B cell (primary cell): ENCODE results near the gene HSDL2. TPM values are rescaled to one million over a fixed set of nuclear protein-coding genes. Genes with fewer than 3 reads are reported as not detected.

Source experiments
- ATAC-seq: fragments of 200-7000 bp; cut with Tn5 transposase; one replicate; pipeline ENCODE4 v1.10.0; 2021; ENCODE audit warnings: low read depth, mild to moderate bottlenecking, moderate number of reproducible peaks, moderate library complexity
- CTCF ChIA-PET: fragments of 350-600 bp; sonication (Branson Sonifier 250); formaldehyde crosslinking; loops from one replicate; lab custom pipeline; 2021; ENCODE audit warnings: antibody characterized with exemption, inconsistent platforms; lab: Charles Lee
- POLR2A ChIA-PET: fragments of 350-600 bp; sonication (Branson Sonifier 250); formaldehyde crosslinking; loops from one replicate; lab custom pipeline; 2021; ENCODE audit warnings: antibody characterized with exemption; lab: Charles Lee
- DNase-seq: peaks from one replicate; pipeline ENCODE4 v3.0.0; 2013
- H2AFZ ChIP-seq: 2 replicates; pipeline ENCODE4 v1.6.1; 2012; ENCODE audit warnings: mild to moderate bottlenecking, low read depth, low read length; ENCODE audit not compliant: insufficient read depth, poor library complexity, severe bottlenecking
- H3K27ac ChIP-seq, 2 donors: 1 replicate in 1 of 2; 2 replicates in 1 of 2; pipeline ENCODE4 v1.5.1; 2012 to 2013; ENCODE audit warnings: low read length in 2 of 2, mild to moderate bottlenecking in 2 of 2, moderate library complexity in 1 of 2
- H3K27me3 ChIP-seq, 4 experiments: fragments of 200-600 bp in 1 of 4; sonication (generic) in 1 of 4; replicated peaks in 1 of 4; 1 replicate in 2 of 4; 2 replicates in 2 of 4; pipeline versions ENCODE4 v1.6.1 to v1.7.0; 2013 to 2016; ENCODE audit warnings: low read length in 3 of 4, mild to moderate bottlenecking in 2 of 4, mixed read lengths in 1 of 4, moderate library complexity in 1 of 4; ENCODE audit not compliant: insufficient read depth in 4 of 4, control insufficient read depth in 3 of 4; ENCODE audit errors: control extremely low read depth in 1 of 4
- H3K36me3 ChIP-seq, 2 experiments: replicated peaks in 1 of 2; 1 replicate in 1 of 2; 2 replicates in 1 of 2; pipeline versions ENCODE4 v1.6.1 to v1.7.1; 2013; ENCODE audit warnings: low read length in 1 of 2; ENCODE audit not compliant: insufficient read depth in 2 of 2, control insufficient read depth in 1 of 2; ENCODE audit errors: control extremely low read depth in 1 of 2, extremely low read depth in 1 of 2
- H3K4me1 ChIP-seq, 2 donors: fragments of 200-600 bp in 1 of 2; sonication (generic) in 1 of 2; 1 replicate in 1 of 2; 2 replicates in 1 of 2; pipeline versions ENCODE4 v1.5.1 to v1.6.1; 2013 to 2017; ENCODE audit warnings: low read length in 2 of 2; ENCODE audit not compliant: control insufficient read depth in 2 of 2, insufficient read depth in 2 of 2
- H3K4me2 ChIP-seq: replicated peaks from 2 replicates; pipeline ENCODE3; 2012; ENCODE audit warnings: mild to moderate bottlenecking, low read depth, low read length; ENCODE audit not compliant: poor library complexity, severe bottlenecking
- H3K4me3 ChIP-seq, 5 experiments: fragments of 200-600 bp in 1 of 5; sonication (generic) in 1 of 5; 1 replicate in 3 of 5; 2 replicates in 2 of 5; pipeline versions ENCODE4 v1.5.1 to v1.7.0; 2011 to 2016; ENCODE audit warnings: low read length in 4 of 5, mild to moderate bottlenecking in 4 of 5, low read depth in 2 of 5, control low read depth in 1 of 5, moderate library complexity in 1 of 5; ENCODE audit not compliant: insufficient read depth in 1 of 5; ENCODE audit errors: control extremely low read depth in 1 of 5, extremely low read depth in 1 of 5
- H3K79me2 ChIP-seq: fragments of 200-600 bp; sonication (generic); one replicate; pipeline ENCODE4 v1.6.0; 2016; ENCODE audit warnings: low read length; ENCODE audit not compliant: control insufficient read depth, insufficient read depth
- H3K9ac ChIP-seq: fragments of 200-600 bp; sonication (generic); 2 replicates; pipeline ENCODE4 v1.6.1; 2017; ENCODE audit warnings: mild to moderate bottlenecking, low read length, moderate library complexity
- H3K9me3 ChIP-seq, 3 donors: one replicate each; pipeline versions ENCODE4 v1.6.1 to v1.7.1; 2013; ENCODE audit warnings: low read length in 2 of 3; ENCODE audit not compliant: control insufficient read depth in 2 of 3, insufficient read depth in 1 of 3; ENCODE audit errors: control extremely low read depth in 1 of 3
- H4K20me1 ChIP-seq: 2 replicates; pipeline ENCODE4 v1.6.0; 2012; ENCODE audit warnings: mild to moderate bottlenecking, low read length; ENCODE audit not compliant: insufficient read depth, control insufficient read depth, poor library complexity, severe bottlenecking
- H3K27ac Mint-ChIP-seq: one replicate; pipeline ENCODE4 v1.8.0; 2021; ENCODE audit warnings: mixed read lengths
- H3K27me3 Mint-ChIP-seq: one replicate; pipeline ENCODE4 v1.8.0; 2021; ENCODE audit warnings: mixed read lengths
- H3K4me1 Mint-ChIP-seq: one replicate; pipeline ENCODE4 v1.8.0; 2021; ENCODE audit warnings: mixed read lengths
- H3K4me3 Mint-ChIP-seq: one replicate; pipeline ENCODE4 v1.8.0; 2021; ENCODE audit warnings: mixed read lengths
- H3K9me3 Mint-ChIP-seq: one replicate; pipeline ENCODE4 v1.8.0; 2022; ENCODE audit warnings: mixed read lengths; ENCODE audit not compliant: insufficient read depth
- EZH2 ChIP-seq: IDR thresholded peaks from 2 replicates; pipeline ENCODE4 v1.6.1; 2012; ENCODE audit warnings: borderline replicate concordance, low read depth, mild to moderate bottlenecking, moderate library complexity, low read length; ENCODE audit not compliant: insufficient read depth, poor library complexity, severe bottlenecking
- WGBS: methylation state at CpG from one replicate; pipeline ENCODE4 v1.1.5; 2013; ENCODE audit warnings: missing lambda C conversion rate; ENCODE audit not compliant: insufficient coverage; 5-methylcytosine and 5-hydroxymethylcytosine counted together
- intact Hi-C: fragments of 100-400 bp; cut with micrococcal nuclease; formaldehyde crosslinking; loops from one replicate; pipeline ENCODE4 v1.10.0; 2022
- polyA plus RNA-seq: library from polyadenylated mRNA; depleted of rRNA; stranded (reverse); fragments of >200 nt; gene quantifications from 2 replicates; pipeline ENCODE4 v1.2.3, GENCODE V29; 2012
- total RNA-seq, 2 donors: library from RNA; stranded (reverse); fragments of 120-200 nt in 1 of 2; gene quantifications; 1 replicate in 1 of 2; 2 replicates in 1 of 2; pipeline versions ENCODE4 v1.2.3 to v1.2.4, GENCODE V29; 2013 to 2022
- TF ChIP-seq, protein P1 (sequence below): fragments of 200-600 bp; IDR thresholded peaks from one replicate; pipeline ENCODE4 v1.8.0; 2022; ENCODE audit warnings: antibody characterized with exemption, mild to moderate bottlenecking

Gene HSDL2
- total and polyA plus RNA-seq, 2 donors (not counting 1 experiment from before 2014, with no cell fraction given) = 5.8 to 11.7 TPM

DNA sequence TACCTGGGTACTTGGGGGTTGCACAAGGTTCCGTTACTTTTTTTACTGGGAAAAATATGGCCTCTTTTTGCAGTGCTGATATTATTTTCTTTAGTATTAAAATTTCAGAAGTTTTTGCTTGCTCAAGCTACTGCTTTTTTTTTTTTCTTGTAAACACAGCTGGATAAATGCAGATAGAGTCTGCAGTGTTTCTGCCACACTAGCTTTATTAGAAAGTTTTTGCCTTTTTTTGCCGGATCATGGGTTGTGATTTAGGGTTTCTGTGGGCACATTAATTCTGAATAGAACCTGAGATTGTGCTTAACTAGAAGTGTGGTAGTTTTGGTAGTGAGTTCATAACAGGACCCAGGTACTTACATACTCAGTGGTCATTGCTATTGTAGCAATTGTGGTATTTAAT is 126.7 kb downstream of the HSDL2 start:
- DNase-seq = no peak
- H3K9me3 Mint-ChIP-seq = no peaks in the 10 kb centered on the region
- TF ChIP-seq EZH2 = no peak
- TF ChIP-seq, protein P1, sequence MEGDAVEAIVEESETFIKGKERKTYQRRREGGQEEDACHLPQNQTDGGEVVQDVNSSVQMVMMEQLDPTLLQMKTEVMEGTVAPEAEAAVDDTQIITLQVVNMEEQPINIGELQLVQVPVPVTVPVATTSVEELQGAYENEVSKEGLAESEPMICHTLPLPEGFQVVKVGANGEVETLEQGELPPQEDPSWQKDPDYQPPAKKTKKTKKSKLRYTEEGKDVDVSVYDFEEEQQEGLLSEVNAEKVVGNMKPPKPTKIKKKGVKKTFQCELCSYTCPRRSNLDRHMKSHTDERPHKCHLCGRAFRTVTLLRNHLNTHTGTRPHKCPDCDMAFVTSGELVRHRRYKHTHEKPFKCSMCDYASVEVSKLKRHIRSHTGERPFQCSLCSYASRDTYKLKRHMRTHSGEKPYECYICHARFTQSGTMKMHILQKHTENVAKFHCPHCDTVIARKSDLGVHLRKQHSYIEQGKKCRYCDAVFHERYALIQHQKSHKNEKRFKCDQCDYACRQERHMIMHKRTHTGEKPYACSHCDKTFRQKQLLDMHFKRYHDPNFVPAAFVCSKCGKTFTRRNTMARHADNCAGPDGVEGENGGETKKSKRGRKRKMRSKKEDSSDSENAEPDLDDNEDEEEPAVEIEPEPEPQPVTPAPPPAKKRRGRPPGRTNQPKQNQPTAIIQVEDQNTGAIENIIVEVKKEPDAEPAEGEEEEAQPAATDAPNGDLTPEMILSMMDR = no peak
- Histone ChIP-seq H3K79me2 (peaks cover 19% of the 10 kb centered on the region), H3K4me1 (no peaks in the 10 kb centered on the region), H4K20me1 (no peaks in the 10 kb centered on the region), H3K27me3 (no peaks in the 10 kb centered on the region), H3K4me3 (no peak overlapping the region), H3K4me2 (no peak overlapping the region), H3K27ac (no peak overlapping the region), H3K9ac (no peak overlapping the region), H3K9me3 (no peaks in the 10 kb centered on the region), H3K36me3 (no peaks in the 10 kb centered on the region), H2AFZ (no peak overlapping the region)
- intact Hi-C loops = no loop called here
- H3K4me1 Mint-ChIP-seq = no peaks in the 10 kb centered on the region
- ATAC-seq = no peak
- H3K27me3 Mint-ChIP-seq = no peaks in the 10 kb centered on the region
- H3K27ac Mint-ChIP-seq = no peak overlapping the region
- ChIA-PET CTCF (no interaction called here), POLR2A (no interaction called here)
- no peak overlapping the region for H3K4me3 Mint-ChIP-seq
- WGBS = no CpG with 5 or more reads among the region's 2 CpGs

DNA sequence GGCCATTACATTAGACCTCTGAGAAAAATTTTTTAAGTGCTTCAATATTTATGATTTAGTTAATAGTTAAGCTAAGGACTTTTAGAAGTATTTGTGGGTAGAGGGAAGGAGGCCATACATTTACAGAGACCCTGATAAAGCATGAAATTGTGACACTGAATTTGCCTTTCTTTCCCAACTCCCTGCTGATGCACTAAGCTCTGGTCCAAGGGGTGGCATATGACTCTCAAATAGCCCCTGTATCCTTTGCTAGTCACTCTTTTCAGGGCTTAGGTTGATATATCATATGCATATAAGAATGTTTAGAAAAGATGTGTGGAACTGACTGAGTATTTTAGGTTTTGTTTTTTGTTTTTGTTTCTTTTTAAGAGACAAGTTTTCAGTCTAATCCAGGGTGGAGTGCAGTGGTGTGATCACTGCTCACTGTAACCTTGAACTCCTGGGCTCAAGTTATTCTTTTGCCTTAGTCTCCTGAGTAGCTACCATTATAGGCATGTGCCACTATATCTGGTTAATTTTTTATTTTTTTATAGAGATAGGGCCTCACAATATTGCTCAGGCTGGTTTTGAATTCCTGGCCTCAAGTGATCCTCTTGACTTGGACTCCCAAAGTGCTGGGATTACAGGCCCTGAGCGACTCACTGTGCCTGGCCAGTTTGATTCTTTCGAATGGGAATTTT is 127.2 kb downstream of the HSDL2 start:
- no peaks in the 10 kb centered on the region for H3K36me3 ChIP-seq
- ChIA-PET POLR2A (no interaction called here), CTCF (no interaction called here)
- no peak for DNase-seq
- no peaks in the 10 kb centered on the region for H4K20me1 ChIP-seq
- Mint-ChIP-seq H3K4me3 (no peak overlapping the region), H3K27ac (no peak overlapping the region), H3K4me1 (no peaks in the 10 kb centered on the region), H3K9me3 (no peaks in the 10 kb centered on the region), H3K27me3 (no peaks in the 10 kb centered on the region)
- H3K9ac ChIP-seq = no peak overlapping the region
- peaks cover 19% of the 10 kb centered on the region for H3K79me2 ChIP-seq
- no peak overlapping the region for H2AFZ ChIP-seq
- H3K4me2 ChIP-seq = no peak overlapping the region
- TF ChIP-seq, protein P1 = no peak
- no peak for TF ChIP-seq EZH2
- no CpG with 5 or more reads among the region's 2 CpGs for WGBS
- no peaks in the 10 kb centered on the region for H3K4me1 ChIP-seq
- H3K27me3 ChIP-seq = no peaks in the 10 kb centered on the region
- intact Hi-C loops = no loop called here
- H3K27ac ChIP-seq = no peak overlapping the region
- no peaks in the 10 kb centered on the region for H3K9me3 ChIP-seq
- no peak for ATAC-seq
- H3K4me3 ChIP-seq = no peak overlapping the region
